AG09319 (cell line): ENCODE measurements around the gene MINPP1.

Experiments used
- DNase-seq: peaks from one replicate; pipeline ENCODE4 v3.0.0-alpha.2; 2010; ENCODE audit warnings: low read depth; ENCODE audit errors: extremely low read depth
- TF ChIP-seq, protein P1 (sequence below): IDR thresholded peaks from 2 replicates; pipeline ENCODE4 v1.5.1; 2011; ENCODE audit warnings: low read depth, mild to moderate bottlenecking, inconsistent platforms, low read length, moderate library complexity

The MINPP1 gene

DNA sequence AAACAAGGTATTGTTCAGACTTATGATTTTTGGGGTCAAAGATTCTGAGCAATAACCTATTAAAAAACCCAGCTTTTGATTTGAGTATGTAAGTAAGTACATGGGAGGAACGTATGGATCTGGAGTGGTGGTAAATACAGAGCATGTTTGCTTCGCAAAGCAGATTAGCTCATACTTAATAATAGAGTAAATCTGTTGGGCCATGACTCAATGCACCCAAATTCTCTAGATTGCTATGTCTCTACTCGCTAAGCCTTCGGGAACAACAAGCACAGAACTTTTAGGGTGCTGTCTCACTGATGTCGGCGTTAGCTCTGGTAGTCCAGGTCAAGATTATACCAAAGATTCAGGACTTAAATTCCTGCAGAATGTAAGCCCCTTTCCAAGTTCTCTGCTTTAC lies 807 bp upstream of the MINPP1 start:
- TF ChIP-seq, protein P1, sequence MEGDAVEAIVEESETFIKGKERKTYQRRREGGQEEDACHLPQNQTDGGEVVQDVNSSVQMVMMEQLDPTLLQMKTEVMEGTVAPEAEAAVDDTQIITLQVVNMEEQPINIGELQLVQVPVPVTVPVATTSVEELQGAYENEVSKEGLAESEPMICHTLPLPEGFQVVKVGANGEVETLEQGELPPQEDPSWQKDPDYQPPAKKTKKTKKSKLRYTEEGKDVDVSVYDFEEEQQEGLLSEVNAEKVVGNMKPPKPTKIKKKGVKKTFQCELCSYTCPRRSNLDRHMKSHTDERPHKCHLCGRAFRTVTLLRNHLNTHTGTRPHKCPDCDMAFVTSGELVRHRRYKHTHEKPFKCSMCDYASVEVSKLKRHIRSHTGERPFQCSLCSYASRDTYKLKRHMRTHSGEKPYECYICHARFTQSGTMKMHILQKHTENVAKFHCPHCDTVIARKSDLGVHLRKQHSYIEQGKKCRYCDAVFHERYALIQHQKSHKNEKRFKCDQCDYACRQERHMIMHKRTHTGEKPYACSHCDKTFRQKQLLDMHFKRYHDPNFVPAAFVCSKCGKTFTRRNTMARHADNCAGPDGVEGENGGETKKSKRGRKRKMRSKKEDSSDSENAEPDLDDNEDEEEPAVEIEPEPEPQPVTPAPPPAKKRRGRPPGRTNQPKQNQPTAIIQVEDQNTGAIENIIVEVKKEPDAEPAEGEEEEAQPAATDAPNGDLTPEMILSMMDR = no peak
- DNase-seq = no peak

DNA sequence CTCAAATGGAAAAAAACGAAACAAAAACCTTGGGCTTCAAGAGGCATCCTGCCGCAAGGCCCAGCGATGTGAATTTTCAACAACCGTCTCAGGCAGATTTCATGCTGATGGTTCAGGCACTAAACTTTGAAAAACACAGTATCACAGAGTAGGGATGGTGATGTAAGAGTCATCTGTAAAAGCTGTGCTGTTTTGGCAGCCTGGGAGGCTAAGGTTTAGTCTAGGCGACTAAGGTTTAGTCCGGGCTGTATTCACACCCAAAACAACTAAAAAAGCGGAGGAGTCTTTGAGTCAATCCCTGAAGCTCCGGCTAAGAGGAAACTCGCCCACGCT lies 420 bp upstream of the MINPP1 start:
- TF ChIP-seq, protein P1 = no peak
- no peak for DNase-seq

DNA sequence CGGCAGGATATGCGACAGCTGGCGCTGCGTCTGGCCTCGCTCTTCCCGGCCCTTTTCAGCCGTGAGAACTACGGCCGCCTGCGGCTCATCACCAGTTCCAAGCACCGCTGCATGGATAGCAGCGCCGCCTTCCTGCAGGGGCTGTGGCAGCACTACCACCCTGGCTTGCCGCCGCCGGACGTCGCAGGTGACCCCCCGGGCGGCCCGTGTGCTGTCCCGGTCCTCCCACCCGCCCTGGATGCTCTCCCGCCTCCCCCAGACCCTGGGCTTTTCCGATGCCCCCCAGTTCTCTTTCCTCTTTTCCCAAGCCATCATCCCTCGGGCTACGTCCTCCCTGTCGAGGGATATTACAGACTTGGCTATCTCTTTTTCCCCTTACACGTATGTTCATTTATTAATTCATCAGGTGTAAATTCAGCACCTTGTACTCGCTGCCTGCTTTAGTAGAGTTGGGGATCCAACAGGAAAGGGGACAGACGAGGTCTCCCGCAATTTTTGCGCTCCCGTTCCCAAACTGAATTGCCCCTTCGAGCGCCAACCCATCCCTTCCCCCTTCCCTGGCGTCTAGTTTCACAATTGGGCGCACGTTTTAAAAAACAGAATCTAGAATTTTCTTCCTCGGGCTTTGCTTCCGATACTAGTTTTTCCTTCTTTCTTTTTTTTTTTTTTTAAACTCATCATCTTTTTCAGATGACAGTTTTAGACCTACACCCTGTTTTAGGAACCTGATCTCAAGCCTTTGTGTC lies 846 bp downstream of the MINPP1 start:
- TF ChIP-seq, protein P1 = peak; percentile 70
- DNase-seq = no peak

DNA sequence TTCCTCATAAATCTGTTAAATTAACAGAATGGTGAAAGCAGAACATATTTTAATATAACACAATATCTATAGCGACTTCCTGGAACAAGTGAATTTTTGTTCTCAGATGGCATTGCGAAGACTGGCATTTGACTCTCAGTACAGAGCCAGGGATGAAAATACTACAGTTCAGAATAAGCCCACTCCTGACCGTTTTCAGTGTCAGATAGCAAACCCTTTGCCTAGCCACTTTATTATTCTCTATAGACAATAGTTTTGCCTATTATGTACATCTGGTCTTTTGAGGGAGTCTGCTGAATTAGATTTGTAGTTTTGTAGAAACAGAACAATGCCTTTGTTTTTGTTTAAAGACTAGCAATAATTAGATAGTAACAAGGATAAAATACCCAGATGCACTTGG lies 2.3 kb downstream of the MINPP1 start:
- DNase-seq = no peak
- TF ChIP-seq, protein P1 = no peak

DNA sequence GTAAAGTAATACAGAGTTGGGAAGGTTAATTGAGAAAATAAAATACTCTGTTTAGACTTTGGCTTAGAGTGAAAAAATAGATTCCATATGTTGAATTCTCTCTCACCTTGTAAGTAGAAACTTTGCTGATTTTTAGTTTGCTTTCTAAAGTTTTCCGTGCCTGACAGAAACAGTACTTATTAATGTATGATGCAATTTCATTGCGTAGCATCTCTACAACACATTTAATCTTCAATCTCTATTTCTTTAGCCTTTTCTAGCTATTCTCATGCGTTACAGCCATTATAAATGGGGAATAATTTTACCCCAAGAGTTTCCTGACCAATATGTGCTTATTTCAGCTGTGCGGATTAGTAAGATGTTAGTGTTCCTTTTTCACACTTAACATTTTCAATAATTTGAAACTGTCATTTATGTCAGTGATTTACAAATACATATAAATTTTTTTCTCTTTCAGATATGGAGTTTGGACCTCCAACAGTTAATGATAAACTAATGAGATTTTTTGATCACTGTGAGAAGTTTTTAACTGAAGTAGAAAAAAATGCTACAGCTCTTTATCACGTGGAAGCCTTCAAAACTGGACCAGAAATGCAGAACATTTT lies 3.3 kb downstream of the MINPP1 start:
- TF ChIP-seq, protein P1 = no peak
- DNase-seq = no peak

DNA sequence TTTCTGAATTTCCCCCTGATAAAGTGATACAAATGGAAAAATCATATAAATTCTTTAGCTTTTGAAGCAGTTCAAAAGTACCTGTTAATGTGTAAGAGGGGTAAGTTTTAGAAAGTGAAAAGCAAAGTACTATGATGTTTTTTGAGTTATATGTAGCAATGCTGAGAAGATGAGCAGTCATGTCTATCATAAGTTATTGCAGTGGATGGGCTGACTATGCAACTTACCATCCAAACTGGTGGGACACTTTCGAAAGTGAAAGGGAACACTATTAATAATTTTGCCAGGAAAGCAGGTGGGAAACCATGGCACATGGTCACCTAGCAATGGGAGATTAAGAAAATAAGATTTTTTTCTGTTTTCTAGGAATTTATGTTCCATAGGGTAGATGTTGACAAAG lies 4.1 kb downstream of the MINPP1 start:
- DNase-seq = no peak
- TF ChIP-seq, protein P1 = no peak

DNA sequence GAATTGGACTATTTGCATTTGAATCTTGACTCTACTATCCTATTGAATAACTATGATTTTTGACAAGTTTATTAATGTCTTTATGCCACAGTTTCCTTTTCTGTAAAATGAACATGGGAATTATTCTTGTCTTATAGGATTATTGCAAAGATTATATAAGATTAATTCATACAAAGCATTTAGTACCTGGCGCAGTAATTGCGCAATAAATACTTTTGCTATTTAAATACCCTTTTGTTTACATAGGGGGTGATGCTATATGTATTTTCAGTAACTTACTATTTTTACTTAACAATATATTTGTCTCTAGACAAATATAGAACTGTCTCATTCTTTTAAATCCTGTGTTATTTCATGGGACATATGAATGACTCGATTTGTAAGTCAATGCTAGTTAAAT lies 5.3 kb downstream of the MINPP1 start:
- TF ChIP-seq, protein P1 = no peak
- DNase-seq = no peak
